EL (cell line): ENCODE results near the gene VEGFA.
"Not testable (repeated sequence)": the region's sequence is repeated elsewhere in the genome, so short reads cannot be mapped to it uniquely, and the experiment has no call there.

Experiments used
- DNase-seq: peaks from one replicate; pipeline ENCODE4 v3.0.0-alpha.2; 2016

VEGFA gene

GRCh38 chr6:43806043-43806757, 36.2 kb downstream of the VEGFA start:
- DNase-seq, result peak; percentile 73

- DNase-seq, result no peak
Measured at GRCh38 chr6:43806758-43807227, 36.8 kb downstream of the VEGFA start.

GRCh38 chr6:43807228-43808061, 37.4 kb downstream of the VEGFA start:
- DNase-seq, result no peak

- DNase-seq, result no peak
Measured at GRCh38 chr6:43808412-43808811, 38.4 kb downstream of the VEGFA start.

GRCh38 chr6:43809417-43810305, 39.6 kb downstream of the VEGFA start:
- peak; percentile 83 for DNase-seq

GRCh38 chr6:43810965-43811732, 41.1 kb downstream of the VEGFA start:
- DNase-seq, result no peak

- no peak for DNase-seq
Measured at GRCh38 chr6:43811733-43812099, 41.7 kb downstream of the VEGFA start.

GRCh38 chr6:43812850-43813578, 43.0 kb downstream of the VEGFA start:
- DNase-seq, result no peak

- DNase-seq, result no peak
Measured at GRCh38 chr6:43814111-43814510, 44.1 kb downstream of the VEGFA start.

- DNase-seq, result no peak
Measured at GRCh38 chr6:43814865-43815264, 44.9 kb downstream of the VEGFA start.

GRCh38 chr6:43817192-43817591, 47.2 kb downstream of the VEGFA start:
- DNase-seq, result peak; percentile 50

GRCh38 chr6:43818973-43819372, 49.0 kb downstream of the VEGFA start:
- not testable (repeated sequence) for DNase-seq

- no peak for DNase-seq
Measured at GRCh38 chr6:43819958-43820357, 49.9 kb downstream of the VEGFA start.

- DNase-seq, result no peak
Measured at GRCh38 chr6:43820486-43820885, 50.5 kb downstream of the VEGFA start.

- DNase-seq, result no peak
Measured at GRCh38 chr6:43821101-43821886, 51.3 kb downstream of the VEGFA start.

GRCh38 chr6:43823390-43823789, 53.4 kb downstream of the VEGFA start:
- no peak for DNase-seq

GRCh38 chr6:43823879-43824702, 54.1 kb downstream of the VEGFA start:
- DNase-seq, result no peak

- DNase-seq, result no peak
Measured at GRCh38 chr6:43824703-43825064, 54.7 kb downstream of the VEGFA start.

GRCh38 chr6:43825187-43826115, 55.4 kb downstream of the VEGFA start:
- DNase-seq, result no peak
